Measurements from ENCODE around the gene BMP7. TPM values are rescaled to one million over a fixed set of nuclear protein-coding genes. Genes with fewer than 3 reads are reported as not detected.

BMP7 gene
- total and polyA plus RNA-seq, 2 donors (not counting 3 experiments of a cell fraction or from before 2014, with no cell fraction given) = not detected

- Histone ChIP-seq H3K9ac (replicated peaks; ENCODE audit: extremely low read depth, insufficient read depth, low read length) (no peak overlapping the region), H3K27ac (ENCODE audit: insufficient read depth, low read depth, low read length) (no peak overlapping the region), H3K79me2 (ENCODE audit: control insufficient read depth, insufficient read depth, low read length) (no peaks in the 10 kb centered on the region), H3K9me1 (replicated peaks; ENCODE audit: control insufficient read depth, extremely low read depth, insufficient read depth, low read length) (no peaks in the 10 kb centered on the region), H3K9me3 (replicated peaks; ENCODE audit: control insufficient read depth, insufficient read depth, low read length) (no peaks in the 10 kb centered on the region), H3K4me3 (replicated peaks in 1 of 3; ENCODE audit: insufficient read depth in 1 of 3, low read depth in 1 of 3, low read length in 3 of 3) (no peak overlapping the region), H3K4me1 (ENCODE audit: control insufficient read depth, extremely low read depth, insufficient read depth, low read length) (no peaks in the 10 kb centered on the region), H3K27me3 (ENCODE audit: control insufficient read depth in 2 of 2, insufficient read depth in 2 of 2, low read length in 2 of 2) (no peaks in the 10 kb centered on the region), H2AFZ (ENCODE audit: low read depth, low read length) (no peak overlapping the region), H3K4me2 (ENCODE audit: insufficient read depth, low read length) (no peak overlapping the region), H3K36me3 (ENCODE audit: control insufficient read depth in 2 of 2, extremely low read depth in 1 of 2, insufficient read depth in 2 of 2, low read length in 2 of 2) (no peaks in the 10 kb centered on the region), H4K20me1 (replicated peaks; ENCODE audit: control insufficient read depth, extremely low read depth, insufficient read depth, low read length) (no peaks in the 10 kb centered on the region)
- TF ChIP-seq MYC (IDR thresholded peaks at IDR 0.05; ENCODE audit: low read depth, low read length) (no peak), JUN (IDR thresholded peaks at IDR 0.05; ENCODE audit: borderline replicate concordance, insufficient read depth, insufficient read length, low read depth) (no peak), POLR2A (IDR thresholded peaks at IDR 0.05; ENCODE audit: low read depth, low read length) (no peak), CTCF (IDR thresholded peaks at IDR 0.05; ENCODE audit: extremely low read depth in 1 of 2, insufficient read depth in 1 of 2, low read depth in 1 of 2, low read length in 2 of 2) (no peak), MAX (IDR thresholded peaks at IDR 0.05; ENCODE audit: insufficient read depth, insufficient read length) (no peak), FOS (IDR thresholded peaks at IDR 0.05; ENCODE audit: borderline replicate concordance, insufficient read depth, low read length) (no peak), EZH2 (IDR thresholded peaks at IDR 0.05; ENCODE audit: borderline replicate concordance, low read depth, low read length, severe bottlenecking) (no peak), GATA2 (IDR thresholded peaks at IDR 0.05; ENCODE audit: insufficient read depth, insufficient read length, low read depth, low read length) (no peak), POLR2AphosphoS5 (IDR thresholded peaks at IDR 0.05; ENCODE audit: insufficient read depth, low read depth, low read length) (no peak)
- no peak for DNase-seq (ENCODE audit: low read depth, low spot score)
- dilution Hi-C loops (cut with MboI; ENCODE audit: extremely low pct_ligation_motif_present, low sequenced_read_pairs) (no loop called here), intact Hi-C loops (cut with micrococcal nuclease) (no loop called here)
- CTCF ChIA-PET = no interaction called here
- no TSS peak for BruUV-seq (replicated peaks)
- POLR2A ChIA-PET = no interaction called here
- FAIRE-seq = no peak
Measured at GRCh38 chr20:57140416-57140965, 126.0 kb downstream of the BMP7 start.

All from endothelial cell of umbilical vein (primary cell).